WTC11 (cell line): ENCODE measurements around the gene MTUS2. TPM values are rescaled to one million over a fixed set of nuclear protein-coding genes. Genes with fewer than 3 reads are reported as not detected.

Source experiments
- ATAC-seq: fragments of 200-7000 bp; cut with Tn5 transposase; 2 replicates; pipeline ENCODE4 v1.10.0; 2021; ENCODE audit warnings: mild to moderate bottlenecking, moderate library complexity
- CTCF ChIA-PET: fragments of 300-600 bp; sonication (Branson Sonifier 250); formaldehyde crosslinking; loops from one replicate; lab custom pipeline; 2021; ENCODE audit warnings: antibody characterized with exemption; lab: Charles Lee
- POLR2A ChIA-PET: fragments of 350-600 bp; sonication (Branson Sonifier 250); formaldehyde crosslinking; loops from one replicate; lab custom pipeline; 2021; ENCODE audit warnings: antibody characterized with exemption; lab: Charles Lee
- DNase-seq: peaks from one replicate; pipeline ENCODE4 v3.0.0; 2021; ENCODE audit warnings: low spot score
- H3K27ac Mint-ChIP-seq: 2 replicates; pipeline ENCODE4 v1.8.0; 2021; ENCODE audit warnings: mixed read lengths
- H3K27me3 Mint-ChIP-seq: 2 replicates; pipeline ENCODE4 v1.8.0; 2021; ENCODE audit warnings: low read depth, mild to moderate bottlenecking, moderate library complexity, mixed read lengths
- H3K36me3 Mint-ChIP-seq: 2 replicates; pipeline ENCODE4 v1.8.0; 2021; ENCODE audit warnings: mixed read lengths
- H3K4me1 Mint-ChIP-seq: 2 replicates; pipeline ENCODE4 v1.8.0; 2022; ENCODE audit warnings: mixed read lengths
- H3K4me3 Mint-ChIP-seq: 2 replicates; pipeline ENCODE4 v1.8.0; 2021; ENCODE audit warnings: mild to moderate bottlenecking, moderate library complexity, mixed read lengths
- H3K9me3 Mint-ChIP-seq: 2 replicates; pipeline ENCODE4 v1.8.0; 2021; ENCODE audit warnings: mixed read lengths
- CDX4 ChIP-seq: fragments of 250-450 bp; sonication (Bioruptor Pico); IDR thresholded peaks from 2 replicates; pipeline ENCODE4 v1.9.0; 2021; ENCODE audit warnings: moderate library complexity, mild to moderate bottlenecking, inconsistent platforms, borderline replicate concordance
- FOXK1 ChIP-seq: sonication (generic); formaldehyde crosslinking; IDR thresholded peaks from 2 replicates; pipeline ENCODE4 v1.8.0; 2022; ENCODE audit warnings: mild to moderate bottlenecking, moderate library complexity, missing genetic modification reagents
- FOXP1 ChIP-seq: sonication (generic); formaldehyde crosslinking; IDR thresholded peaks from 2 replicates; pipeline ENCODE4 v1.8.0; 2022; ENCODE audit warnings: missing genetic modification reagents, mild to moderate bottlenecking, moderate library complexity, borderline replicate concordance
- GRHL2 ChIP-seq: fragments of 250-450 bp; sonication (Bioruptor Pico); IDR thresholded peaks from 2 replicates; pipeline ENCODE4 v1.8.0; 2022; ENCODE audit warnings: mild to moderate bottlenecking, moderate library complexity; ENCODE audit not compliant: insufficient replicate concordance, severe bottlenecking
- GTF2I ChIP-seq: fragments of 250-450 bp; sonication (Bioruptor Pico); conservative IDR thresholded peaks from 2 replicates; pipeline ENCODE4 v1.4.0; 2021; ENCODE audit warnings: mild to moderate bottlenecking
- MXD4 ChIP-seq: fragments of 250-450 bp; sonication (Bioruptor Pico); IDR thresholded peaks from 2 replicates; pipeline ENCODE4 v1.8.0; 2021; ENCODE audit warnings: mild to moderate bottlenecking, moderate library complexity, borderline replicate concordance
- NFATC4 ChIP-seq: fragments of 250-450 bp; sonication (Bioruptor Pico); IDR thresholded peaks from 2 replicates; pipeline ENCODE4 v1.9.0; 2021; ENCODE audit warnings: mild to moderate bottlenecking
- NR1H2 ChIP-seq: sonication (generic); formaldehyde crosslinking; IDR thresholded peaks from 2 replicates; pipeline ENCODE4 v1.9.0; 2021; ENCODE audit warnings: mild to moderate bottlenecking, moderate library complexity, missing genetic modification reagents
- PRRX2 ChIP-seq: fragments of 250-450 bp; sonication (Bioruptor Pico); IDR thresholded peaks from 2 replicates; pipeline ENCODE4 v1.8.0; 2021; ENCODE audit warnings: mild to moderate bottlenecking
- RORB ChIP-seq: fragments of 250-450 bp; sonication (Bioruptor Pico); IDR thresholded peaks from 2 replicates; pipeline ENCODE4 v1.9.0; 2021; ENCODE audit warnings: mild to moderate bottlenecking
- SOX15 ChIP-seq: fragments of 250-450 bp; sonication (Bioruptor Pico); IDR thresholded peaks from 2 replicates; pipeline ENCODE4 v1.9.0; 2021; ENCODE audit warnings: mild to moderate bottlenecking
- SP1 ChIP-seq: sonication (generic); formaldehyde crosslinking; conservative IDR thresholded peaks from 2 replicates; pipeline ENCODE4 v1.8.1; 2022; ENCODE audit warnings: missing genetic modification reagents
- TEAD1 ChIP-seq: sonication (generic); formaldehyde crosslinking; IDR thresholded peaks from 2 replicates; pipeline ENCODE4 v1.8.0; 2022; ENCODE audit warnings: mild to moderate bottlenecking, missing genetic modification reagents
- TEAD4 ChIP-seq: sonication (generic); formaldehyde crosslinking; IDR thresholded peaks from 2 replicates; pipeline ENCODE4 v1.8.0; 2022; ENCODE audit warnings: mild to moderate bottlenecking, missing genetic modification reagents
- USF2 ChIP-seq: sonication (generic); formaldehyde crosslinking; IDR thresholded peaks from 2 replicates; pipeline ENCODE4 v1.8.1; 2023; ENCODE audit warnings: mild to moderate bottlenecking, missing genetic modification reagents, moderate library complexity
- ZNF232 ChIP-seq: sonication (generic); formaldehyde crosslinking; IDR thresholded peaks from 2 replicates; pipeline ENCODE4 v1.8.0; 2022; ENCODE audit warnings: mild to moderate bottlenecking, missing genetic modification reagents
- total RNA-seq: library from RNA; stranded (reverse); gene quantifications from 3 replicates; pipeline ENCODE4 v1.2.3, GENCODE V29; 2021
- TF ChIP-seq, protein P1 (sequence below): sonication (generic); formaldehyde crosslinking; IDR thresholded peaks from 2 replicates; pipeline ENCODE4 v1.8.1; 2022; ENCODE audit warnings: mild to moderate bottlenecking, missing genetic modification reagents, moderate library complexity, borderline replicate concordance
- TF ChIP-seq, protein P2 (sequence below): sonication (generic); formaldehyde crosslinking; IDR thresholded peaks from 2 replicates; pipeline ENCODE4 v1.8.1; 2022; ENCODE audit warnings: missing genetic modification reagents, borderline replicate concordance
- TF ChIP-seq, protein P3 (sequence below): sonication (generic); formaldehyde crosslinking; IDR thresholded peaks from 2 replicates; pipeline ENCODE4 v1.8.0; 2022; ENCODE audit warnings: missing genetic modification reagents
- TF ChIP-seq, protein P4 (sequence below): sonication (generic); formaldehyde crosslinking; IDR thresholded peaks from 2 replicates; pipeline ENCODE4 v1.8.0; 2022; ENCODE audit warnings: mild to moderate bottlenecking, missing genetic modification reagents

Gene MTUS2
- total RNA-seq, 1 experiment from 2014 or later, result 0.22 TPM

- TF ChIP-seq TEAD4 (CRISPR knock-in tag) (no peak), GRHL2 (no peak), TEAD1 (CRISPR knock-in tag) (no peak)
- TF ChIP-seq, protein P1, sequence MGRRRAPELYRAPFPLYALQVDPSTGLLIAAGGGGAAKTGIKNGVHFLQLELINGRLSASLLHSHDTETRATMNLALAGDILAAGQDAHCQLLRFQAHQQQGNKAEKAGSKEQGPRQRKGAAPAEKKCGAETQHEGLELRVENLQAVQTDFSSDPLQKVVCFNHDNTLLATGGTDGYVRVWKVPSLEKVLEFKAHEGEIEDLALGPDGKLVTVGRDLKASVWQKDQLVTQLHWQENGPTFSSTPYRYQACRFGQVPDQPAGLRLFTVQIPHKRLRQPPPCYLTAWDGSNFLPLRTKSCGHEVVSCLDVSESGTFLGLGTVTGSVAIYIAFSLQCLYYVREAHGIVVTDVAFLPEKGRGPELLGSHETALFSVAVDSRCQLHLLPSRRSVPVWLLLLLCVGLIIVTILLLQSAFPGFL (CRISPR knock-in tag), result no peak
- TF ChIP-seq, protein P2, sequence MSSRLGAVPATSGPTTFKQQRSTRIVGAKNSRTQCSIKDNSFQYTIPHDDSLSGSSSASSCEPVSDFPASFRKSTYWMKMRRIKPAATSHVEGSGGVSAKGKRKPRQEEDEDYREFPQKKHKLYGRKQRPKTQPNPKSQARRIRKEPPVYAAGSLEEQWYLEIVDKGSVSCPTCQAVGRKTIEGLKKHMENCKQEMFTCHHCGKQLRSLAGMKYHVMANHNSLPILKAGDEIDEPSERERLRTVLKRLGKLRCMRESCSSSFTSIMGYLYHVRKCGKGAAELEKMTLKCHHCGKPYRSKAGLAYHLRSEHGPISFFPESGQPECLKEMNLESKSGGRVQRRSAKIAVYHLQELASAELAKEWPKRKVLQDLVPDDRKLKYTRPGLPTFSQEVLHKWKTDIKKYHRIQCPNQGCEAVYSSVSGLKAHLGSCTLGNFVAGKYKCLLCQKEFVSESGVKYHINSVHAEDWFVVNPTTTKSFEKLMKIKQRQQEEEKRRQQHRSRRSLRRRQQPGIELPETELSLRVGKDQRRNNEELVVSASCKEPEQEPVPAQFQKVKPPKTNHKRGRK, result no peak
Measured at GRCh38 chr13:29077051-29077813, 257.1 kb downstream of the MTUS2 start (continued).

DNA sequence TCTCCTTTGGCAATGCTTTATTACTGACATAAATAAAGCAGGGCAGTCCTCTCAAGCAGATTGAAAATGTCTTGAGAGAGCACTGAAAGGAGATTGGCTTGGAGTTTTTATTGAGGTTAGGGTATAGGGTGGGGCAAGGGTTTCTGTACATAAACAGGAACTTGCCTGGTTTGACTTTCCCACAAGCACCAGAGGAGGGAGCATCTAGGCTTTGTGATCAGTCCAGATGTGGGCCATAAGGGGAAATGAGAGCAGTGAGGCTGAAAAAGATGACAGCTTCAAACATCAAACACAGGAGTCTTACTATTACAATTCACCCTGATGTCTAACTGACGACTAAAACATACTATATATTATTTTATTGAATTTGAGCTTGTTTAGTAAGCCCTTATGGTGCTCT lies 260.9 kb downstream of the MTUS2 start:
- TF ChIP-seq FOXP1 (CRISPR knock-in tag) (no peak), RORB (no peak), MXD4 (CRISPR knock-in tag) (no peak), NFATC4 (CRISPR knock-in tag) (no peak), GRHL2 (no peak), NR1H2 (CRISPR knock-in tag) (no peak), GTF2I (CRISPR knock-in tag) (no peak), FOXK1 (no peak), CDX4 (CRISPR knock-in tag) (no peak), USF2 (no peak), PRRX2 (CRISPR knock-in tag) (no peak), ZNF232 (CRISPR knock-in tag) (no peak), SOX15 (CRISPR knock-in tag) (no peak), SP1 (no peak)
- TF ChIP-seq, protein P3, sequence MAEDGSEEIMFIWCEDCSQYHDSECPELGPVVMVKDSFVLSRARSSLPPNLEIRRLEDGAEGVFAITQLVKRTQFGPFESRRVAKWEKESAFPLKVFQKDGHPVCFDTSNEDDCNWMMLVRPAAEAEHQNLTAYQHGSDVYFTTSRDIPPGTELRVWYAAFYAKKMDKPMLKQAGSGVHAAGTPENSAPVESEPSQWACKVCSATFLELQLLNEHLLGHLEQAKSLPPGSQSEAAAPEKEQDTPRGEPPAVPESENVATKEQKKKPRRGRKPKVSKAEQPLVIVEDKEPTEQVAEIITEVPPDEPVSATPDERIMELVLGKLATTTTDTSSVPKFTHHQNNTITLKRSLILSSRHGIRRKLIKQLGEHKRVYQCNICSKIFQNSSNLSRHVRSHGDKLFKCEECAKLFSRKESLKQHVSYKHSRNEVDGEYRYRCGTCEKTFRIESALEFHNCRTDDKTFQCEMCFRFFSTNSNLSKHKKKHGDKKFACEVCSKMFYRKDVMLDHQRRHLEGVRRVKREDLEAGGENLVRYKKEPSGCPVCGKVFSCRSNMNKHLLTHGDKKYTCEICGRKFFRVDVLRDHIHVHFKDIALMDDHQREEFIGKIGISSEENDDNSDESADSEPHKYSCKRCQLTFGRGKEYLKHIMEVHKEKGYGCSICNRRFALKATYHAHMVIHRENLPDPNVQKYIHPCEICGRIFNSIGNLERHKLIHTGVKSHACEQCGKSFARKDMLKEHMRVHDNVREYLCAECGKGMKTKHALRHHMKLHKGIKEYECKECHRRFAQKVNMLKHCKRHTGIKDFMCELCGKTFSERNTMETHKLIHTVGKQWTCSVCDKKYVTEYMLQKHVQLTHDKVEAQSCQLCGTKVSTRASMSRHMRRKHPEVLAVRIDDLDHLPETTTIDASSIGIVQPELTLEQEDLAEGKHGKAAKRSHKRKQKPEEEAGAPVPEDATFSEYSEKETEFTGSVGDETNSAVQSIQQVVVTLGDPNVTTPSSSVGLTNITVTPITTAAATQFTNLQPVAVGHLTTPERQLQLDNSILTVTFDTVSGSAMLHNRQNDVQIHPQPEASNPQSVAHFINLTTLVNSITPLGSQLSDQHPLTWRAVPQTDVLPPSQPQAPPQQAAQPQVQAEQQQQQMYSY (CRISPR knock-in tag), result no peak
- TF ChIP-seq, protein P4, sequence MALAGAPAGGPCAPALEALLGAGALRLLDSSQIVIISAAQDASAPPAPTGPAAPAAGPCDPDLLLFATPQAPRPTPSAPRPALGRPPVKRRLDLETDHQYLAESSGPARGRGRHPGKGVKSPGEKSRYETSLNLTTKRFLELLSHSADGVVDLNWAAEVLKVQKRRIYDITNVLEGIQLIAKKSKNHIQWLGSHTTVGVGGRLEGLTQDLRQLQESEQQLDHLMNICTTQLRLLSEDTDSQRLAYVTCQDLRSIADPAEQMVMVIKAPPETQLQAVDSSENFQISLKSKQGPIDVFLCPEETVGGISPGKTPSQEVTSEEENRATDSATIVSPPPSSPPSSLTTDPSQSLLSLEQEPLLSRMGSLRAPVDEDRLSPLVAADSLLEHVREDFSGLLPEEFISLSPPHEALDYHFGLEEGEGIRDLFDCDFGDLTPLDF, result no peak
- TF ChIP-seq, all 79 proteins: peak for 0
- Mint-ChIP-seq H3K36me3 (no peaks in the 10 kb centered on the region), H3K27me3 (no peaks in the 10 kb centered on the region), H3K27ac (no peak overlapping the region), H3K4me3 (no peak overlapping the region), H3K4me1 (no peaks in the 10 kb centered on the region), H3K9me3 (peaks cover 21% of the 10 kb centered on the region)
- POLR2A ChIA-PET, result no interaction called here
- DNase-seq, result no peak
- no peak for ATAC-seq
- CTCF ChIA-PET, result no interaction called here
